NCI-H1436 treated with DMSO at 0.1 percent for 48 hours (cell line): ENCODE measurements around the gene SH2D7.

Experiments used
- DNase-seq: peaks from one replicate; lab custom pipeline; 2025; lab: John Stamatoyannopoulos, UW

The SH2D7 gene

DNA sequence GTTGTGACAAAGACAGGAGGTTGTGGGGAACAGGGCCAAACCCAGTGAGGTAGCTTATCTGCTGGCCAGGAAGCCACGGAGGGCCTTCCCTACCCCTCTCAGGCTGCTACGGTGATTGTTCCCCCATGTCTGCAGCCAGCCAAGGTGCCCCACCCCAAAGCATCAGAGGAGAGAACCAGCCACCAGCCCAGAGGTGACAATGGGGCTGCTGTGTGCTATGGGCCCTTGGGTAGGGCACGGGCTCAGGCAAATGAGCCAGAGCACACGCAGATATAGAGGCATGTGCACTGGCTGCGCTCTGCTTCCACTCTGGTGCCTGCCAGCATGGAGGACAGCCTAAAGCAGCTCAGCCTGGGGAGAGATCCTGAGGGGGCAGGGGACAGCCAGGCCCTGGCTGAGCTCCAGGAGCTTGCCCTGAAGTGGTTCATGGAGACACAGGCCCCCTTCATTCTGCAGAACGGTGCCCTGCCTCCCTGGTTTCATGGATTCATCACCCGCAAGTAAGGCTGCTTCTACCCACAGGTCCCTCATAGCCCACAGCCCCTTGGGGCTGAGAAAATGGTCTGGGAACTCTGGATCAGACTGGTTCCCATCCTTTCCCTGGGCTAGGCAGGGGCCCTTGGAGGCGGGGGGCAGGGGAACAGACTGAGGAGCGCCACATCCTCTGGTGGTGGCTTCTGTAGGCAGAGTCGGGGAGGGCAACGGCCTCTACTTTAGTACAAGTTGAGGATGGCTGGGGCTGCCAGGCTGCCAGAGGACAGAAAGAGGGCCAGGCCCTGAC is at the start of gene SH2D7:
Gene SH2D7, plus strand, starts transcription at position 301 of the 781 bp plus-strand sequence. Its CDS starts 24 bp downstream, at position 325.
- DNase-seq: no peak

DNA sequence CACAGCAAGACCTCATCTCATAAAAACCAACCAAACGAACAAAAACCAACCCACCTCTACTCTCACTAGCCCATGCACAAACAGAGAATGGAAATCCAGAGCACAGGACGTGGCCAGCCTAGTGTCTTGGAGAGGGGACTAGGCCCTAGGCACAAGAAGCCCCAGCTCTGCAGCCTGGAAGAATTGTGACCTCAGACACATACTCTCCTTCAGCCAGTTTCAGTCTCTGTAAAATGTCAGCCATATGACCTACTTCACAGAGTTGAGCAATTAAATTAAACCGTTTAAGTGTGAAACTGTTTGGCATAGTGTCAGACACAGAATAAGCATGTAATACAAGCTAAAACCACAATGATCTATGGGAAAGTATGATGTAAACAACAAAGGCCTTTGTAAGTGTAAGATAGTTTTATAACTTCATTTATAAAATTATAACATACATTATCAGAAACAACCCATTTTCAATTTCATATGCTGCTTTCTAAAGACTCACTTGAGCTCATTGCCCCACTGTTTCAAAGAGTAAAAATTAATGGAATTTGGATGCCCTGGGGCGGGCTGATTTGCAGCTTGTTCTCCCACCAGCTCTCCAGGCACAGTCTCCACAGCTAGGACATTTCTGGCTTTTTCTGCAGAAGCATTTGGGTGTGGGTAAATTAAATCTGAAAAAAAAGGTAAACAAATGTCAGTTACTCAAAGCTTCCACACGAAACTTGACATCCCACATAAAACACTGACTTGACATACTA is 47.8 kb upstream of the SH2D7 start:
- DNase-seq: no peak

DNA sequence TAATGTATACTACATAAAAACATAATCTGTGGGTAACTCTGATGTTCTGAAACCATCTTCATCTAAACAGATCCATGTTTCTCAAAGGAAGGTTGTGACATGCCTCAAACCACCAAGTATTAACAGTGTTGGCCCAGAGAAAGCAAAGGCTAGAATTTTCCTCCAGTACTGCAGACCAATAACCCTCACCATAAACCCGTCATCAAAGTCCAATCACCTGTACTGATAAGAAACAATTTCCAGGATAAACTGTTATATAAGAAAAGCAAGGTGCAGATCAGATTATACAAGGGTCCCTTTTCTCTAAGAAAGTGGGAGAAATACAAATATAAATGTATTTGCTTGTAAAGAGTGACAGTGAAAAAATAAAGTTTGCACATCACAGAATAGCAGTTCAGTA is 47.2 kb upstream of the SH2D7 start:
- DNase-seq: no peak

DNA sequence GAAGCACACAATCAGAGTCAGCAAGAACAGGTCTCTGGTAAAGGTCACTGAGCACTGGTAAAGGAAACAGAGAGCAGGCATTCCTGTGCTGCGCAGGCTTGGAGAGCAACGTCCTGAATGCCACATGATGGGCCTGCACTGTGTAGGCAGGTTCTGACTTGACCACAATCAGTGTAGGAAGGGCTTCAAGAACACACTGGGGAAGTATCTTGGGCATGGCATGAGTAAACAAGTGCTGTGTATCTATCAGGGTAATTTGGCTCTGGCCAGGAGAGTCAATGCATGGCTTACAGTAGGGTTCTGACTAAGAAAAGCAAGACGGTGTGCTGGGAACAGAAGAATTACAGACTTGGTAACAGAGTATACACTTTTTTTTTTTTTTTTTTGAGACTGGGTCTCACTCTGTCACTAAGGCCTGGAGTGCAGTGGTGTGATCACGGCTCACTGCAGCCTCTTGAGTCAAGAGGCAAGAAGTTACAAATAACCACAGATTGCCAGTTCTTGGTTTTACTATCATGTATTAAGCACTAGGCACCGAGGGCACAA is 45.5 kb upstream of the SH2D7 start:
- no peak for DNase-seq

DNA sequence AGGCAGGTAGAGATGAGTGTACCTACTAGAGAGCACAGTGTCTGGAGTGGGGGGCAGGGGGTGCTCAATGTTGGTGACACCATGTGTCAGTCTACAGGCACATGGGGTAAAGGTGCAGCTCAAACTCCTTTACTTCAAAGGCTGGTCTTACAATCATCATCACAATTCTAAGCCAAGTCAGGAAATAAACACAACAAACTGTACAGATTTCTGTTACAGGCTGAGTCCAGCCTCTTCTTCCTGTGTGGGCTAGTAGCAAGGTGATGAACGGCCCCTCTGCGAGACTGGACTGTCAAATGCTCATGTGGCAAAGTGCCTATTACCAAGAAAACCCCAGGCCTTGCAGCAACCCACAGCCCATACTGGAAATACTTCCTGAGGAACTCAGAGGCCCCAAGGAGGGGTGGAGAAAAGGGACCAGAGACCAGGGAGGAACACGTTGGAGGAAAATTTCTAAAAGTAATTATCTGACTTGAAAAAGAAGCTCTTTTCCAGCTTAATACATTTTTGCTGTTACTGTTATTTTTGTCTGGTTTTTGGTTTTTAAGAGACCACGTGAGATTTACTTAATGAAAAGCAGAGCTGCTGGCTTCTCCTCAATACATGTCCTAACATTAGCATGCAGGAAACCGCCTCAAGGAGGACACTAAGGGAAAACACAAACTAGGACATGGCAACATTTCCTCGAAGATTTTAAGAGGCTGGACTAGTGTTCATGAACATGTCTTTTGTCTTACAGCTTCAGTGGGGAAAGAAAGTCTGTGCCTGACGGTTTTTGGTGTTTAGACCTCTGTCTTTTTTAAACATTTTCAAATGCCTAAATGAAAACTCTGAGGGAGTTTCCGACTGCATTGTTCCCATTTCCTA is 44.4 kb upstream of the SH2D7 start:
- DNase-seq: no peak

DNA sequence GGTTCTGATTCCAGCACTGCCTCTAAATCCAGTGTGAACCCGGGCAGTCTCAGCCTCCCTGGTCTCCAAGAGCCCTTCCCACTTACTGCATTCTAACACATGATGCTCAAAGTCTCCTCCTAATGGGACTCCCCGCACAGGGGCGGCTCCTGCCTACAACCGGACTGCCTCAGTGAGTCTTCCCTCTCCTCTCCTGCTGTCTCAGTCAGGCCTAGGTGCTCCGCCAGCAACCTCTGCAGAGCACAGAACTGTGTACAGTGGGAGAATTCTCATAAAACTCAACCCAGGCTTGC is 43.8 kb upstream of the SH2D7 start:
- DNase-seq: no peak

DNA sequence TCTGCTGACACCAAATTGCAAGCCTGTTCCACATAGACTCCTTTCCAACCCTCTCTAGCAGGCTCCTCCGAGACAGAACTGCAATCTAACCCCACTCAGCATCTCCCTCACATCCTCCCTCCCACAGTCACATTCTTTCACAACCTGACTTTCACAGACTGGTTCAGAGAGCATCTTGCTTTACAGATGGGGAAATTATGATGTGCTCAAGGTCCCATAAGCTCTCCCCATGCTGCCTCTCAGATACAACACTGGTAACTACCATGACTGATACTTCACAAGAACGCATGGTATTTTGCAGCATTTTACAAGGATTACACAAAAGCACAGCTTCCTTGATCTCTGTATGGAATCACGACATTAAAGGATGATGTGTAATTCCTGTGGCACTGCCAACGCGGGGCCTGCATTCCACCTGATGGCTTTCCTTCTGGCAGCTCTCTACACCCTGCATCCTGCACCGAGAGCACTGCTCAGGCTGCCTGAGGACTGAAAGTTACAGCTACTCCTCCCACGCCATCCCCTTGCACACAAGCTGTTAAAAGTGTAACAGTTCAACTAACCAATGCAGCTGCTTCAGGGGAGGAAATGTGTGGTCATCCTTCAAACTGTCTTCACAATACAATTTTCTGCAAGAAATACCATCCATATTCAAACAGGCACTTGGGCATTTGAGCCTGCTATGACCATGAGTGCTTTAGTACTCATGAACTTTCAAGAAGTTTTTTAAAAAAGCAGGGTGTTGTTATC is 42.5 kb upstream of the SH2D7 start:
- DNase-seq: no peak

DNA sequence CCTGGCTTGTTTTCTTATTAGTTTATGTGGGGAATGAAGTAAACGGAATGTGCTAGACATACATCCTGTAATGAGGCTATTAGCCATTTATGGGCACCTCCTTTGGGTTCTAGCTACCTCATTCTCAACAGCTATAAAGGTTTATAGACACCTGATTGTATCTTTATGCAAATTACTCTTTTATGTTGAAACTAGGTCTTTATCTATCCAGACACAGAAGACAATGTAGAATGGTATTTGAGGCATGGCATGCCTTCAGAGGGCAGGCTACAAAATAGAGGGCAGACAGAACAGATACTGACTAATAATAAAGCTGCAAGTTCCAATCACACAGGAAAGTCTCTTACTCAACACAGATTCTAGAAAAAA is 41.9 kb upstream of the SH2D7 start:
- no peak for DNase-seq

DNA sequence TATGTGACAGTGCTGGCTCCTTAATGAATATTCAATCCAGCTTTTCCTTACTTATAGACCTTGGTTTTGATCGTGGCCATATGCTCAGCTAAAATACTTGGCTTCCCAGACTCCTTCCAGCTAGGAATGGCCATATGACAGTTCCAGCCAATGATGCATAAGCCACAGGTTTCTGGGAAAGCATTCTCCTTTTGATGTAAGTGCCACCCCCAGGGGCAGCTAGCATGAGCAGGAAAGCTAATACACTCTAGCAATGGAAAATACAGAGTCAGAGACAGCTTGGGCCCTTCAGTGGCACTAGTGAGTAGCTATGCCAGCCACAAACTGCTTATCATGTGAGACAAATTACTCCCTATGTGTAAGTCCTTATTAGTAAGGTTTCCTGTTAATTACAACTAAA is 41.5 kb upstream of the SH2D7 start:
- no peak for DNase-seq

DNA sequence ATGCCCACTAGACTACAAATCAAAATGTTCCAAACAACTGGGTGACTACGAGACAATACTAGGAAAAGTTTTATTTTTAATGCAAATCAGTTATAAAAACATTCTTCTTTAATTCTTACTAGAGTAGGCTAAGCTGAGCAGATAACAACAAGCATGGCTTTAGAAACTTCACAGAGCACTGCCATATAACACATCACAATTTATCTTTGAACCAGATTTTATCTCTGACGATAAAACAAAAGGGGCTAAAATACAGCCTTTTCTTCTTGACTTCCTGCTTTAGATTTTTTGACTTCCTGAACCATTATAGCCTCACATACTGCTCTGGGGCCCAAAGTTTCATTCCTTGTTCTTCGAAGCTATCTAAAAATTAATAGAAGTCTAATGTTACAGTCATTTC is 40.8 kb upstream of the SH2D7 start:
- DNase-seq: no peak

DNA sequence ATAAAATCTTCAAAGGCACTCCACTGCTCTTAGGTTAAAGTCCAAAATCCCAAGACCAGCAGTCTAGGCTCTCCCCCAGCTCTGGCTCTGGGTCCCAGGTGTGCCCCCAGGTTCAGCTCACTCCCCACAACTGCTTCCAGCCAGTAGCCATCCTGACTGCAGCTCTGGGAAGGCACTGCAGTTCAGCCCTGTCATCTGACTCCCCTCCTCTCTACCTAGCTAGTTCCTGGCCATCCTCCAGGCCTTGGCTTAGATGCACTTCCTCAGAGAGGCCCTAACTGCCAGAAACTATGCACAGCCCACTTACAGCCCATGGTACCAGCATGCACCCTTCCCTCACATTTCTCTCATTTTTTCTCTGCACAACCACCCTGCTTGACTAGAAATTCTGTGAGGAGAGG is 40.4 kb upstream of the SH2D7 start:
- DNase-seq: no peak

DNA sequence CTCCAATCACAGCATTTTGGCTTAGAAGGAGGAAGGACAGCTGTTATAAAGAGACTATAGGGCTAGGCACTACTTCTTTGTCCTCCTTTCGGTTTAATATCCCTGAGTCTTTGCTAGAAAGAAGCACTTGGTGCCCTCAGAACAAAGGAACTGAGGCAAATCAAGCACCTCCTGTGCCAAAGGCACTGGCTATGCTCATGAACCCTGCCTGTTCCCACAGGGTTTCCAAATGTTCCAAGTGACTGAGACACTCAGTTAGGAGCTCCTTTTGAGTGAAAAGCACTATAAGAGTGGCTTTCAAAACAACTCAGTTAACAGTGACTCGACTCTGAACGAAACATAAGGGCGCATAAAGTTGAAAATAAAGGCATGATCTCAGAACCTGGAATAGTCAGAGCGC is 39.8 kb upstream of the SH2D7 start:
- no peak for DNase-seq

DNA sequence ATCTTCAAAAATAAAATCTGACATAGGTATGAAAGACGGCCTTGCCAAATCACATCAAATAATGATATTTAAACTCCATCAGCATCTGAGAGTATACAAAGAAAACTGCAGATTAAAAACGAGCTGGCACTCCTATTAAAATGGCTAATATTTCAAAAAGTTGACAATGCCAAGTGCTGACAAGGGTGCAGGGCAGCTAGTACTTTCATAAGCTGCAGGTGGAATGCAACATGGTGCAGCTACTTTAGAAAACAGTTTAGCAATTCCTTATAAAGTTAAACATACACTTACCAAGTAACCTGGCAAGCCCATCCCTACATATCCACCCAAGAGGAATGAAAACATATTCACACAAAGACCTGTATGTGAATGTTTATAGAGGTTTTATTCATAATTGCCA is 37.8 kb upstream of the SH2D7 start:
- no peak for DNase-seq

DNA sequence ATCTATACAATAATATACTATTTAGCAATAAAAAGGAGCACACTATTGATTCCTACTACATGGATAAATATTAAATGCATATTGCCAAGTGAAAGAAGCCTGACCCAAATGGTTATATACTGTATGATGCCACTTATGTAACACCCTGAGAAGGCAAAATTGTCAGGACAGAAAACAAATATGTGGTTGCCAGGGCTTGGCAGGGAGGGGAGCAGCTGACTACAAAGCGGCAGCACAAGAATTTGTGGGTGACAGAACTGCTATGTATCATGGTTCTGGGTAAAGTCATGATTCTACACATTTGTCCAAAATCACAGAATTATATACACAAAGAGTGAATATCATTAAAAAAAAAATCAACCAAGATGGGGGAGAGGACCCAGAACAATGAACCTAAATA is 37.4 kb upstream of the SH2D7 start:
- DNase-seq: no peak

DNA sequence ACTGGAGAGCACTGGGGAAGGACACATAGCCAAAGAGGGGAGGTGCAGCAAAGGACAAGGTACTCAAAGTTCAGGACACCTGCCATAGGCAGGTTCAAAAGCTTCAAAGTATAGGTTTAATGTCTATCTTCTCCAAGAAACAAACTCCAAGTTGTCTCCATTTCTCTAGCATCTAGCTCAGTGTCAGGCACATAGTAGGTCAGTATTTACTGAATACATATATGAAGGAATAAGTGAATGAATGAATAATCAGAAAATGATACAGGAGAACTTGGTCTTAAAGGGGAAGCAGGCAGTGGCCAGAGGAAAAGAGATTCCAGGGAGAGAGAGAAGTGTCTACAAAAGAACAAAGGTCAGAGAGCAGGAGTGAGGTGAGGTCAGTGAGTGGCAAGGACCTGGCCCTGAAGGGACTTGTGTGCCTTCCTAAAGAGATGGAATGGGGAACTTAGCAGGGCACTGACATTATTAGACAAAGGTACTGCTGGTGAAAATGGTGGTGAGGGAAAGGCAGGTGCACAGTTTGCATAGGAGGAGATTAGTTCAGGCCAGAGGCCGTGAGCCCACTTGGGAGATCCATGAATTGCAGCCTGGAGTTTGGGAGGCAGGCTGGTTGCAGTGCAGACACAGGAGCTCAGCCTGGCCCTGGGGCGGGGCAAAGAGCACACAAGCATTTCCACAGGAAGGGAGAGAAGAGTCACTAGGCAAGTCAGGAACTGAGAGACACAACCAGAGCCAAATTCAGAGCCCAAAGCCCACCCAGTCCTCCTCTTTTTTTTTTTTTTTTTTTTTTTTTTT is 36.2 kb upstream of the SH2D7 start:
- DNase-seq: no peak

DNA sequence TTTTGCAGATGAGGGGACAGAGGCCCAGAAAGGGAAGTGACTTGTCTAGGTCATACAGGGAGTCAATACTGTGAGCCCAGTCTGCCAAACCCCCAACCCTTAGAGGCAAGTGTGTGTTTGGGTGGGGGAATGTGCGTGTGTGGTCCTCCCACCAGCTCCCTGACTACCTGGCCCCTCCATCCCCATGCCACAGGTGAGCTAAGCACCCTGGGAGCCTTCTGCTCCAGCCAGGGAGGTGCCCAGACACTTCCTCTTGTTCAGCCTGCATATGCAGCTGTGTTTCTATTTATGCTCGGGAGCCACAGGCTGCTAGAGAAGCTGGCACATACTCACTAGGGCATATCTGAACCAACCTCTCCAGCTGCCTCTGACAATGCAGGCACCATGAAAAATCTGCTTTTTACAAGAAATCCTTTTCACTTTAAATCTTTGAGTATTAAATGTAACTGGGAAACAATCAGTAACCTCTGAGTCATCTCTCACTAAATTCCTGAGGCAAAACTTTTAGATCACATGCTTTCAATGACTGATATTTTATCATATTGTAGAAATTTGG is 35.6 kb upstream of the SH2D7 start:
- no peak for DNase-seq

DNA sequence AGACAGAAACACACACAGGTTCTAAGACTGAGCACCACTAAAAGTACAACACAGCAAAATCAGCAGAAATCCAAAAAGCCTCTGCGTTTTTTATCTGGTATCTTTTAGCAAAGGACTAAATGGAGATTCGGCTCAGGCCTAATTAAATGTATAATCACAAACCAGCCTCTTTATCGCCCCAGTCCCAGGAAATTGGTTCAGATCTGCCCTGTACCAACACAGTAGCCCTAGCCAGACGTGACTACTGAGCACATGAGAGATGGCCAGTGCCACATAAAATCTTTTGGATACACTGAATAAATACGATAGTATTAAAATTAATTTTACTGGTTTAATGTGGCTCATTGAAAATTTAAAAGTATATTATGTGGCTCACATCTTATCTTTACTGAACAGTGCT is 34.6 kb upstream of the SH2D7 start:
- no peak for DNase-seq

DNA sequence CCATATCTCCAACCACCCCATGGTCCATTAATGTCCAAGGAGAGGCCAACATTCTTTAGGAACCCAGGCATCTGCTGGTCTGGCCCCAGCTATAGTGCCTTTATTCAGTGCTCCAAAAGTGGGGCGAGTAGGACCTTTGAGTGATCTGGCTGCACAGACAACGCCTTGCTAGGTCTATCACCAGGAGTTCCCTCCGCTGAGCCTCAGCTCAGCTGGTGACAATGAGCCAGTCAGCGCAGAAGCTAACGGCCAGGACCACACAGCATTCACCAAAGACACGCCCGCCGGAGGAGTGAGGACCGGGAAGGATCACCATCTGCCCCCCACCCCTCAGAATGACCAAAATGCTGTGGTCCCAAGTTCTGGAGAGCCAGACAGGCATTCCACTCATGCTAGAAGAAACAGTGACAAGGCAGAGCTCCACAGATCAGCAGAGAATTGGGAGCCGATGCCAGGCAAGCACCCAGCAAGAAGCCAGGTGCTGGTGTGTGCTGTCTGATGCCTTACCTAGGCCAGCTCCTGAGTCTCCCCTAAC is 33.9 kb upstream of the SH2D7 start:
- no peak for DNase-seq

DNA sequence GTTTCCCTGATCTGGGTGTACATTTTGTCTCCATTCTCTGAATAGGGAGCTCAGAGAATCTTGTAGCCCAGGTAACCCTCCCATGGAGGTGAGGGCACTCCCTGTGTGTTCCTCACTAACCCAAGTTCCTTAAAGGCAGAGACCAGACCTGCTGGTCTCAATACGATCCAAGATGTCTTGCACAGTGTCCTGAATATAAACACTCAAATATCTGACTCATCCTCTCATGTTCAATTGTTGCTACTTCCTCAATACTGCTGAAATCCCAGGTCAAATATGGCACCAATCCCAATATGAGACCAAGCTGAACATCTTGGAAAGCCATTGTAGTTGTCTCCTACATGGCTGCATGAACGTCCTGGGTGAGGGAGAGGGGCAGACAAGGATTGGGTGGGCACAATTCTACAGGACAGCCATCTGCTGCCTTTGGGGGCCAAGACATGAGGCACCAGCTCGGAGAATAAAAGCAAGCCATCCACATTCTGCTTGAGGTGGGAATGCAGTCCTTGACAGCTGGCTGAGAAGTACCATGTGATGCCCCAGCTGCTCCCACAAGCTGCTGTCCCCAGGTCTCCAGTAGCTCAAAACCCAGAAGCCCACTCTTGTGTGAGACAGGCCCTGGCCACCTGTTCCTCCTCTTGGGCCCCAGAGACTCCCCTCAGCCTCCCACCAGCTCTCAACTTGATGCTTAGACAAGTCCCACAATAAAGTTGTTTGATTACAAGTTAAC is 33.1 kb upstream of the SH2D7 start:
- DNase-seq: no peak

DNA sequence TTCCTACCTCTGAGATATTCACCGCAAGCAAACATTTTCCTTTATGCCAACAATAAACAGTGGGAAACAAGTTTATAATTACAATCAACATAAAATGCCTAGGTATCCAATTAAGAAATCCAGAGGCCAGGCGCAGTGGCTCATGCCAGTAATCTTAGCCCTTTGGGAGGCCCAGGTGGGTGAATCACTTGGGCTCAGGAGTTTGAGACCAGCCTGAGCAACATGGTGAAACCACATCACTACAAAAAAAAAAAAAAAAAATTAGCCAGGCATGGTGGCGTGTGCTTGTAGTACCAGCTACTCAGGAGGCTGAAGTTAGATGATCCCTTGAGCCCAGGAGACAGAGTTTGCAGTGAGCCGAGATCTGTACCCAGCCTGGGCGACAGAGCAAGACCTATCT is 32.1 kb upstream of the SH2D7 start:
- no peak for DNase-seq
